Retinal pigment epithelial cell (primary cell): ENCODE results near the gene TMEM169.

Experiments used
- DNase-seq: peaks from one replicate; pipeline ENCODE4 v3.0.0-alpha.2; 2010; ENCODE audit warnings: low read depth
- H3K4me3 ChIP-seq: 2 replicates; pipeline ENCODE4 v1.5.1; 2011; ENCODE audit warnings: mild to moderate bottlenecking, low read length, control low read depth, moderate library complexity
- CTCF ChIP-seq: conservative IDR thresholded peaks from 2 replicates; pipeline ENCODE4 v1.5.1; 2011; ENCODE audit warnings: low read depth, low read length, control low read depth, inconsistent platforms

TMEM169 gene

GRCh38 chr2:216101109-216101508 lies 19.4 kb downstream of the TMEM169 start:
- no peak for TF ChIP-seq CTCF
- no peak overlapping the region for H3K4me3 ChIP-seq
- DNase-seq = no peak

GRCh38 chr2:216103213-216103612 lies 21.5 kb downstream of the TMEM169 start:
- no peak for DNase-seq
- no peak for TF ChIP-seq CTCF
- no peak overlapping the region for H3K4me3 ChIP-seq

- no peak overlapping the region for H3K4me3 ChIP-seq
- no peak for DNase-seq
- no peak for TF ChIP-seq CTCF
Observed at GRCh38 chr2:216104691-216105090, 23.0 kb downstream of the TMEM169 start.

- DNase-seq = no peak
- no peak overlapping the region for H3K4me3 ChIP-seq
- no peak for TF ChIP-seq CTCF
Observed at GRCh38 chr2:216107320-216107719, 25.6 kb downstream of the TMEM169 start.

- H3K4me3 ChIP-seq = no peak overlapping the region
- DNase-seq = no peak
- TF ChIP-seq CTCF = no peak
Observed at GRCh38 chr2:216107760-216108159, 26.0 kb downstream of the TMEM169 start.

GRCh38 chr2:216108310-216108966 lies 26.7 kb downstream of the TMEM169 start:
- H3K4me3 ChIP-seq = peak overlapping the region; percentile 72
- DNase-seq = no peak
- no peak for TF ChIP-seq CTCF

GRCh38 chr2:216108967-216109921 lies 27.5 kb downstream of the TMEM169 start, which contains the start of gene XRCC5:
Gene XRCC5 (plus strand): TSS chr2:216109348. CDS start chr2:216109437, 89 bp downstream.
- H3K4me3 ChIP-seq = peak within 1 kb of the TSS; percentile 72
- DNase-seq = peak; percentile 80
- TF ChIP-seq CTCF = no peak
